NCI-H2081 (cell line): Measurements from ENCODE around the gene MAGI2.
"Not testable (repeated sequence)": the region's sequence is repeated elsewhere in the genome, so short reads cannot be mapped to it uniquely, and the experiment has no call there.

Experiments used
- DNase-seq, 2 experiments: peaks; one replicate each; lab custom pipeline; 2025; lab: John Stamatoyannopoulos, UW

MAGI2 gene

GRCh38 chr7:78038465-78039080 is 1414.9 kb downstream of the MAGI2 start:
- DNase-seq, result no peak

- DNase-seq, result peak in 1 of 2 experiments; percentile 2
These were observed 1415.9 kb downstream of the MAGI2 start for GRCh38 chr7:78037603-78038002.

- DNase-seq, result no peak
These were observed 1420.1 kb downstream of the MAGI2 start for GRCh38 chr7:78033410-78033809.

- no peak for DNase-seq
These were observed 1427.0 kb downstream of the MAGI2 start for GRCh38 chr7:78026492-78026891.

- DNase-seq, result no peak
These were observed 1428.9 kb downstream of the MAGI2 start for GRCh38 chr7:78024591-78024990.

- no peak for DNase-seq
These were observed 1430.3 kb downstream of the MAGI2 start for GRCh38 chr7:78023191-78023590.

- no peak for DNase-seq
These were observed 1431.3 kb downstream of the MAGI2 start for GRCh38 chr7:78022165-78022564.

GRCh38 chr7:78020874-78021249 is 1432.6 kb downstream of the MAGI2 start:
- DNase-seq, result no peak

GRCh38 chr7:78020136-78020873 is 1433.2 kb downstream of the MAGI2 start:
- peak; percentile 71 to 88 for DNase-seq

GRCh38 chr7:78019447-78020135 is 1433.9 kb downstream of the MAGI2 start:
- peak; percentile 90 to 92 for DNase-seq

- peak; percentile 11 to 70 for DNase-seq
These were observed 1434.6 kb downstream of the MAGI2 start for GRCh38 chr7:78018641-78019446.

- DNase-seq, result no peak
These were observed 1435.8 kb downstream of the MAGI2 start for GRCh38 chr7:78017591-78018100.

GRCh38 chr7:78015574-78016260 is 1437.8 kb downstream of the MAGI2 start:
- no peak for DNase-seq

GRCh38 chr7:78014401-78014800 is 1439.1 kb downstream of the MAGI2 start:
- DNase-seq, result no peak

- no peak for DNase-seq
These were observed 1440.1 kb downstream of the MAGI2 start for GRCh38 chr7:78013386-78013785.

- no peak for DNase-seq
These were observed 1441.8 kb downstream of the MAGI2 start for GRCh38 chr7:78011642-78012041.

- no peak for DNase-seq
These were observed 1446.2 kb downstream of the MAGI2 start for GRCh38 chr7:78007231-78007630.

GRCh38 chr7:78006063-78006755 is 1447.3 kb downstream of the MAGI2 start:
- no peak for DNase-seq

GRCh38 chr7:78002715-78003114 is 1450.8 kb downstream of the MAGI2 start:
- no peak for DNase-seq

GRCh38 chr7:78002021-78002420 is 1451.4 kb downstream of the MAGI2 start:
- DNase-seq, result no peak

- DNase-seq, result not testable (repeated sequence)
These were observed 1454.3 kb downstream of the MAGI2 start for GRCh38 chr7:77999168-77999567.
